HepG2 (cell line): ENCODE measurements around the gene OVOL3. TPM values are rescaled to one million over a fixed set of nuclear protein-coding genes. Genes with fewer than 3 reads are reported as not detected.

Experiments used
- ATAC-seq: fragments of 200-7000 bp; cut with Tn5 transposase; 3 replicates; pipeline ENCODE4 v1.9.1; 2020; ENCODE audit warnings: mild to moderate bottlenecking, moderate library complexity
- BruUV-seq: library from RNA; stranded (reverse); fragments of 400-500 nt; replicated peaks from 2 replicates; lab custom pipeline; 2021; lab: Mats Ljungman, UMichigan
- CTCF ChIA-PET: fragments of 300-600 bp; formaldehyde crosslinking; extraction: SDS; loops from one replicate; lab custom pipeline; 2021; ENCODE audit warnings: low total read pairs, inconsistent platforms, low intra/inter-chr PET ratio; lab: Yijun Ruan, JAX
- POLR2A ChIA-PET: fragments of 350-600 bp; sonication (Branson Sonifier 250); formaldehyde crosslinking; loops from one replicate; lab custom pipeline; 2020; ENCODE audit warnings: antibody characterized with exemption, inconsistent platforms; lab: Yijun Ruan, JAX
- DNase-seq: peaks from one replicate; pipeline ENCODE4 v3.0.0-alpha.2; 2015; ENCODE audit warnings: low spot score
- FAIRE-seq: peaks from 3 replicates; lab custom pipeline; 2011; peaks lifted over from hg19 to GRCh38; lab: Jason Lieb, UNC
- H2AFZ ChIP-seq: one replicate; pipeline ENCODE4 v1.6.1; 2011; ENCODE audit warnings: low read length, inconsistent platforms
- H3K27ac ChIP-seq: fragments of 300-600 bp; 3 replicates; pipeline ENCODE4 v1.8.0; 2011; ENCODE audit warnings: mixed run types, mild to moderate bottlenecking, mixed read lengths, low read length, inconsistent platforms; ENCODE audit not compliant: insufficient read depth; ENCODE audit errors: extremely low read length
- H3K27me3 ChIP-seq, 2 experiments: fragments of 200-600 bp in 1 of 2; 2 replicates in 1 of 2; 3 replicates in 1 of 2; pipeline versions ENCODE4 v1.6.0 to v1.8.0; 2011; ENCODE audit warnings: low read length in 2 of 2, mild to moderate bottlenecking in 2 of 2, moderate library complexity in 2 of 2, inconsistent platforms in 1 of 2; ENCODE audit not compliant: insufficient read depth in 2 of 2, control insufficient read depth in 1 of 2
- H3K36me3 ChIP-seq, 2 experiments: fragments of 200-600 bp in 1 of 2; replicated peaks in 1 of 2; 2 replicates in 1 of 2; 3 replicates in 1 of 2; pipeline versions ENCODE4 v1.5.1 to v1.8.0; 2011; ENCODE audit warnings: low read length in 2 of 2, inconsistent platforms in 1 of 2; ENCODE audit not compliant: insufficient read depth in 2 of 2, control insufficient read depth in 1 of 2
- H3K4me1 ChIP-seq: 2 replicates; pipeline ENCODE4 v1.5.1; 2012; ENCODE audit warnings: low read length, inconsistent platforms; ENCODE audit not compliant: insufficient read depth
- H3K4me2 ChIP-seq: 2 replicates; pipeline ENCODE4 v1.6.0; 2011; ENCODE audit warnings: low read depth, low read length, inconsistent platforms
- H3K4me3 ChIP-seq, 3 experiments: fragments of 200-600 bp in 1 of 3; sonication (generic), shearing (Covaris generic) in 1 of 3; replicated peaks in 1 of 3; 2 replicates each; pipeline ENCODE4 v1.5.1; 2011 to 2016; ENCODE audit warnings: low read length in 3 of 3, inconsistent platforms in 2 of 3, low read depth in 2 of 3, mild to moderate bottlenecking in 2 of 3, control low read depth in 1 of 3, mixed read lengths in 1 of 3; ENCODE audit not compliant: insufficient read depth in 1 of 3
- H3K79me2 ChIP-seq: one replicate; pipeline ENCODE4 v1.6.1; 2011; ENCODE audit warnings: low read length, inconsistent platforms; ENCODE audit not compliant: insufficient read depth
- H3K9ac ChIP-seq: 2 replicates; pipeline ENCODE4 v1.6.0; 2011; ENCODE audit warnings: mild to moderate bottlenecking, low read depth, low read length, inconsistent platforms; ENCODE audit not compliant: insufficient read depth
- H3K9me3 ChIP-seq: 2 replicates; pipeline ENCODE4 v1.5.1; 2012; ENCODE audit warnings: mild to moderate bottlenecking, low read length
- H4K20me1 ChIP-seq: 2 replicates; pipeline ENCODE4 v1.6.0; 2011; ENCODE audit warnings: inconsistent platforms, mild to moderate bottlenecking, low read length, moderate library complexity; ENCODE audit not compliant: insufficient read depth
- AKAP8 ChIP-seq: sonication (generic); formaldehyde crosslinking; IDR thresholded peaks from 2 replicates; pipeline ENCODE4 v1.5.1; 2020; ENCODE audit warnings: mild to moderate bottlenecking, missing genetic modification reagents
- CBX5 ChIP-seq: sonication (generic); formaldehyde crosslinking; IDR thresholded peaks from 2 replicates; pipeline ENCODE4 v1.4.0; 2020; ENCODE audit warnings: missing genetic modification reagents, borderline replicate concordance
- GPN1 ChIP-seq: sonication (generic); formaldehyde crosslinking; IDR thresholded peaks from 2 replicates; pipeline ENCODE4 v1.5.1; 2020; ENCODE audit warnings: missing genetic modification reagents, borderline replicate concordance
- GZF1 ChIP-seq: sonication (generic); formaldehyde crosslinking; IDR thresholded peaks from 2 replicates; pipeline ENCODE4 v1.5.1; 2020; ENCODE audit warnings: mild to moderate bottlenecking, missing genetic modification reagents
- HNRNPL ChIP-seq: fragments of 200-400 bp; formaldehyde crosslinking; IDR thresholded peaks from 2 replicates; pipeline ENCODE4 v1.6.1; 2017; ENCODE audit warnings: mild to moderate bottlenecking, low read depth, low read length
- JARID2 ChIP-seq: sonication (generic); formaldehyde crosslinking; IDR thresholded peaks from 2 replicates; pipeline ENCODE4 v1.8.1; 2023; ENCODE audit warnings: missing genetic modification reagents, inconsistent platforms; ENCODE audit not compliant: insufficient replicate concordance
- JUNB ChIP-seq: sonication (generic); formaldehyde crosslinking; IDR thresholded peaks from 2 replicates; pipeline ENCODE4 v1.8.0; 2022; ENCODE audit warnings: missing genetic modification reagents, mild to moderate bottlenecking, borderline replicate concordance
- MAFF ChIP-seq: IDR thresholded peaks from 2 replicates; pipeline ENCODE4 v1.6.1; 2011; ENCODE audit warnings: low read depth, low read length, improper control_type of control experiment
- RNF2 ChIP-seq: fragments of 450-650 bp; conservative IDR thresholded peaks from 2 replicates; pipeline ENCODE4 v1.6.1; 2016; ENCODE audit warnings: low read depth
- YEATS4 ChIP-seq: sonication (generic); formaldehyde crosslinking; IDR thresholded peaks from 2 replicates; pipeline ENCODE4 v1.4.0; 2020; ENCODE audit warnings: missing genetic modification reagents, borderline replicate concordance
- ZBTB38 ChIP-seq: sonication (generic); formaldehyde crosslinking; IDR thresholded peaks from 2 replicates; pipeline ENCODE4 v1.5.1; 2020; ENCODE audit warnings: mild to moderate bottlenecking, missing genetic modification reagents
- ZEB1 ChIP-seq: IDR thresholded peaks from 2 replicates; pipeline ENCODE4 v1.6.1; 2012; ENCODE audit warnings: mild to moderate bottlenecking, low read depth, inconsistent platforms; ENCODE audit not compliant: insufficient replicate concordance
- ZMAT5 ChIP-seq: sonication (generic); formaldehyde crosslinking; IDR thresholded peaks from 2 replicates; pipeline ENCODE4 v1.5.0; 2020; ENCODE audit warnings: mild to moderate bottlenecking, low read depth, missing genetic modification reagents, borderline replicate concordance
- ZMYM4 ChIP-seq: sonication (generic); formaldehyde crosslinking; IDR thresholded peaks from 2 replicates; pipeline ENCODE4 v1.8.1; 2023; ENCODE audit warnings: mild to moderate bottlenecking, missing genetic modification reagents
- ZNF253 ChIP-seq: sonication (generic); formaldehyde crosslinking; IDR thresholded peaks from 2 replicates; pipeline ENCODE4 v1.8.0; 2022; ENCODE audit warnings: mild to moderate bottlenecking, missing genetic modification reagents, borderline replicate concordance
- ZNF691 ChIP-seq: sonication (generic); formaldehyde crosslinking; IDR thresholded peaks from 2 replicates; pipeline ENCODE4 v1.4.0; 2020; ENCODE audit warnings: missing genetic modification reagents, low read depth, mild to moderate bottlenecking, borderline replicate concordance
- ZNF7 ChIP-seq: IDR thresholded peaks from 2 replicates; pipeline ENCODE4 v1.6.1; 2016; ENCODE audit warnings: missing biosample characterization, missing genetic modification reagents
- ZSCAN21 ChIP-seq: sonication (generic); formaldehyde crosslinking; IDR thresholded peaks from 2 replicates; pipeline ENCODE4 v1.8.0; 2022; ENCODE audit warnings: mild to moderate bottlenecking, missing genetic modification reagents, moderate library complexity, borderline replicate concordance
- WGBS: methylation state at CpG from one replicate; pipeline ENCODE4 v1.1.6; 2017; ENCODE audit warnings: low lambda C conversion rate; 5-methylcytosine and 5-hydroxymethylcytosine counted together
- in situ Hi-C: cut with HindIII; loops from 2 replicates; pipeline ENCODE4 v1.10.0; 2017; ENCODE audit warnings: low pct_unique_long_range_greater_than_20kb; ENCODE audit not compliant: extremely low pct_ligation_motif_present
- intact Hi-C: fragments of 100-400 bp; cut with micrococcal nuclease; formaldehyde crosslinking; loops from one replicate; pipeline ENCODE4 v1.10.0; 2022; ENCODE audit not compliant: unreplicated experiment
- polyA plus RNA-seq, 8 experiments: library from polyadenylated mRNA; depleted of rRNA in 3 of 8; stranded (reverse) in 7 of 8; unstranded in 1 of 8; fragments of >200 nt; fragmentation: Illumina TruSeq in 4 of 8; extraction: Trizol in 4 of 8; gene quantifications; 2 replicates each; pipeline versions ENCODE4 v1.2.1 to v1.2.3, GENCODE V29; 2011 to 2016; ENCODE audit warnings: low read depth in 4 of 8, missing spikeins in 1 of 8, mixed read lengths in 1 of 8; ENCODE audit not compliant: insufficient read depth in 1 of 8
- total RNA-seq, 5 experiments: library from RNA; depleted of rRNA; stranded (reverse); fragments of >200 nt; fragmentation: Illumina TruSeq; extraction: Trizol; gene quantifications; 2 replicates each; pipeline ENCODE4 v1.2.3, GENCODE V29; 2016; ENCODE audit warnings: low read depth in 1 of 5
- TF ChIP-seq, protein P1 (sequence below): sonication (generic); formaldehyde crosslinking; IDR thresholded peaks from 2 replicates; pipeline ENCODE4 v1.8.1; 2023; ENCODE audit warnings: mild to moderate bottlenecking, moderate library complexity, missing genetic modification reagents
- TF ChIP-seq, protein P2 (sequence below): sonication (generic); formaldehyde crosslinking; IDR thresholded peaks from 2 replicates; pipeline ENCODE4 v1.4.0; 2020; ENCODE audit warnings: missing genetic modification reagents

The OVOL3 gene
- total and polyA plus RNA-seq, 2 of the 13 experiments (the other 11 are each of a cell fraction or from before 2014, with no cell fraction given) = not detected

GRCh38 chr19:36090910-36091695 lies 19.8 kb upstream of the OVOL3 start:
- H3K36me3 ChIP-seq = peaks cover 17 to 58% of the 10 kb centered on the region in 2 experiments; a peak in 4 of 5 replicates
- no TSS peak for BruUV-seq
- ChIA-PET POLR2A (no interaction called here), CTCF (no interaction called here)
- DNase-seq (no peak), FAIRE-seq (no peak)
- no peaks in the 10 kb centered on the region for H4K20me1 ChIP-seq
- no peak overlapping the region for H3K27ac ChIP-seq
- H3K4me1 ChIP-seq = no peaks in the 10 kb centered on the region
- H2AFZ ChIP-seq = no peak overlapping the region
- H3K27me3 ChIP-seq = no peaks in the 10 kb centered on the region
- H3K4me3 ChIP-seq = no peak overlapping the region
- in situ Hi-C loops (no loop called here), intact Hi-C loops (no loop called here)
- no peaks in the 10 kb centered on the region for H3K9me3 ChIP-seq
- H3K9ac ChIP-seq = no peak overlapping the region
- WGBS = 100% methylated on average over 6 of the region's 13 CpGs
- TF ChIP-seq, protein P1, sequence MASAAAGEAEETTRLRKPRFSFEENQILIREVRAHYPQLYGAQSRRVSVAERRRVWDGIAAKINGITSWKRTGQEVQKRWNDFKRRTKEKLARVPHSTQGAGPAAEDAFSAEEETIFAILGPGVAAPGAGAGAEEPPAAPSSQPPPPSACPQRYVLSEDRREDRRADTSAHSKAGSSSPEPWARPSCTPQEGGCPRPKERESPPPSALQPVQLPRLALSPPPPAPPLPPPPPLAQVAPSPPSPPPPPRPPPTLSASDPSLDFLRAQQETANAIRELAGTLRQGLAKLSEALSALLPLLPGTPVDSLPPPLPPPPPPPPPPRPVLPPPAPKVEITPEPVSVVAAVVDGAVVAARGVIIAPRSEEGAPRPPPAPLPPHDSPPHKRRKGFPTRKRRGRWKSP = no peak
- TF ChIP-seq AKAP8 (CRISPR knock-in tag) (no peak), CBX5 (CRISPR knock-in tag) (no peak), ZNF253 (CRISPR knock-in tag) (no peak), RNF2 (no peak), ZNF7 (CRISPR knock-in tag) (no peak), HNRNPL (no peak), YEATS4 (CRISPR knock-in tag) (no peak), GPN1 (CRISPR knock-in tag) (no peak), JUNB (CRISPR knock-in tag) (no peak), ZMAT5 (no peak), ZBTB38 (CRISPR knock-in tag) (no peak), ZNF691 (no peak), GZF1 (CRISPR knock-in tag) (no peak), ZMYM4 (CRISPR knock-in tag) (no peak), JARID2 (CRISPR knock-in tag) (no peak), ZEB1 (no peak), ZSCAN21 (no peak), MAFF (no peak)
- TF ChIP-seq, protein P2, sequence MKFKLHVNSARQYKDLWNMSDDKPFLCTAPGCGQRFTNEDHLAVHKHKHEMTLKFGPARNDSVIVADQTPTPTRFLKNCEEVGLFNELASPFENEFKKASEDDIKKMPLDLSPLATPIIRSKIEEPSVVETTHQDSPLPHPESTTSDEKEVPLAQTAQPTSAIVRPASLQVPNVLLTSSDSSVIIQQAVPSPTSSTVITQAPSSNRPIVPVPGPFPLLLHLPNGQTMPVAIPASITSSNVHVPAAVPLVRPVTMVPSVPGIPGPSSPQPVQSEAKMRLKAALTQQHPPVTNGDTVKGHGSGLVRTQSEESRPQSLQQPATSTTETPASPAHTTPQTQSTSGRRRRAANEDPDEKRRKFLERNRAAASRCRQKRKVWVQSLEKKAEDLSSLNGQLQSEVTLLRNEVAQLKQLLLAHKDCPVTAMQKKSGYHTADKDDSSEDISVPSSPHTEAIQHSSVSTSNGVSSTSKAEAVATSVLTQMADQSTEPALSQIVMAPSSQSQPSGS (CRISPR knock-in tag) = no peak
- TF ChIP-seq, all 625 proteins: peak for 0
- ATAC-seq = no peak
- no peaks in the 10 kb centered on the region for H3K79me2 ChIP-seq
- no peak overlapping the region for H3K4me2 ChIP-seq
